H9 (cell line): ENCODE results near the gene TMPRSS11B. TPM values are rescaled to one million over a fixed set of nuclear protein-coding genes. Genes with fewer than 3 reads are reported as not detected.

Experiments
- DNase-seq: peaks from one replicate; pipeline ENCODE4 v3.0.0-alpha.2; 2017
- H2AFZ ChIP-seq: one replicate; pipeline ENCODE4 v1.6.1; 2013; ENCODE audit warnings: mild to moderate bottlenecking, low read length, control low read depth, moderate library complexity
- H2AK5ac ChIP-seq: 2 replicates; pipeline ENCODE4 v1.6.1; 2013; ENCODE audit warnings: low read length, control low read depth, mixed read lengths; ENCODE audit not compliant: insufficient read length
- H2BK120ac ChIP-seq: one replicate; pipeline ENCODE4 v1.6.1; 2013; ENCODE audit warnings: low read depth, mild to moderate bottlenecking, low read length, control low read depth, inconsistent platforms; ENCODE audit not compliant: poor library complexity, severe bottlenecking
- H2BK12ac ChIP-seq: 2 replicates; pipeline ENCODE4 v1.6.1; 2013; ENCODE audit warnings: low read length, control low read depth, mixed read lengths, low read depth; ENCODE audit not compliant: insufficient read length
- H2BK15ac ChIP-seq: 2 replicates; pipeline ENCODE4 v1.6.1; 2013; ENCODE audit warnings: low read depth, low read length, control low read depth
- H2BK20ac ChIP-seq: one replicate; pipeline ENCODE4 v1.6.1; 2013; ENCODE audit warnings: low read depth, mild to moderate bottlenecking, low read length, control low read depth, inconsistent platforms; ENCODE audit not compliant: poor library complexity, severe bottlenecking
- H2BK5ac ChIP-seq: 2 replicates; pipeline ENCODE4 v1.6.1; 2013; ENCODE audit warnings: low read length, control low read depth, mixed read lengths; ENCODE audit not compliant: insufficient read length
- H3K14ac ChIP-seq: 2 replicates; pipeline ENCODE4 v1.6.1; 2013; ENCODE audit warnings: low read length, control low read depth; ENCODE audit not compliant: insufficient read depth
- H3K18ac ChIP-seq: 2 replicates; pipeline ENCODE4 v1.6.1; 2013; ENCODE audit warnings: low read depth, mild to moderate bottlenecking, mixed read lengths, low read length, control low read depth; ENCODE audit not compliant: insufficient read length
- H3K23ac ChIP-seq: 2 replicates; pipeline ENCODE4 v1.6.1; 2013; ENCODE audit warnings: low read length, control low read depth, mixed read lengths, low read depth; ENCODE audit not compliant: insufficient read length
- H3K23me2 ChIP-seq: 2 replicates; pipeline ENCODE4 v1.6.1; 2013; ENCODE audit warnings: low read depth, mild to moderate bottlenecking, mixed read lengths, low read length, control low read depth; ENCODE audit not compliant: insufficient read length, poor library complexity, severe bottlenecking
- H3K27ac ChIP-seq: 2 replicates; pipeline ENCODE4 v1.5.1; 2013; ENCODE audit warnings: low read length, control low read depth, mixed read lengths, low read depth; ENCODE audit not compliant: insufficient read length
- H3K27me3 ChIP-seq: 2 replicates; pipeline ENCODE4 v1.6.1; 2013; ENCODE audit warnings: low read length, control low read depth, inconsistent platforms; ENCODE audit not compliant: insufficient read depth
- H3K4ac ChIP-seq: 2 replicates; pipeline ENCODE4 v1.6.1; 2013; ENCODE audit warnings: low read depth, mild to moderate bottlenecking, control low read depth, inconsistent platforms, low read length, moderate library complexity
- H3K4me1 ChIP-seq: 2 replicates; pipeline ENCODE4 v1.6.1; 2013; ENCODE audit warnings: low read length, control low read depth, inconsistent platforms; ENCODE audit not compliant: insufficient read depth
- H3K4me2 ChIP-seq: 2 replicates; pipeline ENCODE4 v1.6.1; 2013; ENCODE audit warnings: low read length, control low read depth, mixed read lengths; ENCODE audit not compliant: insufficient read length, insufficient read depth
- H3K56ac ChIP-seq: 2 replicates; pipeline ENCODE4 v1.6.1; 2013; ENCODE audit warnings: low read depth, mild to moderate bottlenecking, mixed read lengths, low read length, control low read depth; ENCODE audit not compliant: insufficient read length
- H3K79me1 ChIP-seq: 2 replicates; pipeline ENCODE4 v1.6.1; 2013; ENCODE audit warnings: low read depth, mild to moderate bottlenecking, moderate library complexity, low read length, control low read depth, inconsistent platforms; ENCODE audit not compliant: insufficient read depth, poor library complexity, severe bottlenecking
- H3K79me2 ChIP-seq: 2 replicates; pipeline ENCODE4 v1.6.1; 2013; ENCODE audit warnings: low read length, control low read depth, inconsistent platforms; ENCODE audit not compliant: insufficient read depth
- H3K9ac ChIP-seq: 2 replicates; pipeline ENCODE4 v1.6.1; 2013; ENCODE audit warnings: low read length, control low read depth, mixed read lengths; ENCODE audit not compliant: insufficient read length; ENCODE audit errors: extremely low read depth
- H3K9me3 ChIP-seq: one replicate; pipeline ENCODE4 v1.6.1; 2013; ENCODE audit warnings: low read depth, low read length, inconsistent platforms; ENCODE audit not compliant: control insufficient read depth
- H3T11ph ChIP-seq: one replicate; pipeline ENCODE4 v1.6.1; 2013; ENCODE audit warnings: mild to moderate bottlenecking, low read length, control low read depth, inconsistent platforms
- H4K20me1 ChIP-seq: one replicate; pipeline ENCODE4 v1.6.1; 2013; ENCODE audit not compliant: control insufficient read depth, insufficient read length, insufficient read depth
- H4K5ac ChIP-seq: 2 replicates; pipeline ENCODE4 v1.6.1; 2013; ENCODE audit warnings: low read depth, mild to moderate bottlenecking, mixed read lengths, low read length, control low read depth; ENCODE audit not compliant: insufficient read length
- H4K8ac ChIP-seq: replicated peaks from 2 replicates; pipeline ENCODE4 v1.6.1; 2013; ENCODE audit warnings: low read length, control low read depth, mixed read lengths, low read depth; ENCODE audit not compliant: insufficient read length
- H4K91ac ChIP-seq: 2 replicates; pipeline ENCODE4 v1.6.1; 2013; ENCODE audit warnings: low read depth, mild to moderate bottlenecking, moderate library complexity, mixed read lengths, low read length, control low read depth; ENCODE audit not compliant: insufficient read length
- H3K27ac Mint-ChIP-seq, 3 experiments: 2 replicates in 2 of 3; 3 replicates in 1 of 3; pipeline ENCODE4 v1.8.0; 2020 to 2021; ENCODE audit warnings: mixed read lengths in 3 of 3, mild to moderate bottlenecking in 1 of 3, moderate library complexity in 1 of 3
- H3K27me3 Mint-ChIP-seq: 2 replicates; pipeline ENCODE4 v1.8.0; 2021; ENCODE audit warnings: low read depth, mild to moderate bottlenecking, moderate library complexity, mixed read lengths
- H3K36me3 Mint-ChIP-seq, 3 experiments: 2 replicates in 2 of 3; 3 replicates in 1 of 3; pipeline ENCODE4 v1.8.0; 2020 to 2021; ENCODE audit warnings: low read depth in 3 of 3, mixed read lengths in 3 of 3; ENCODE audit not compliant: insufficient read depth in 1 of 3
- H3K4me1 Mint-ChIP-seq, 2 experiments: 2 replicates each; pipeline ENCODE4 v1.8.0; 2020; ENCODE audit warnings: mixed read lengths in 2 of 2
- H3K4me3 Mint-ChIP-seq, 2 experiments: 2 replicates in 1 of 2; 3 replicates in 1 of 2; pipeline ENCODE4 v1.8.0; 2020 to 2021; ENCODE audit warnings: mild to moderate bottlenecking in 2 of 2, mixed read lengths in 2 of 2, moderate library complexity in 1 of 2
- H3K9me3 Mint-ChIP-seq, 2 experiments: 2 replicates in 1 of 2; 3 replicates in 1 of 2; pipeline ENCODE4 v1.8.0; 2020; ENCODE audit warnings: mild to moderate bottlenecking in 2 of 2, mixed read lengths in 2 of 2, moderate library complexity in 1 of 2
- CTCF ChIP-seq: fragments of 200-600 bp; sonication (generic); conservative IDR thresholded peaks from 3 replicates; pipeline ENCODE4 v1.8.0; 2021; ENCODE audit warnings: antibody characterized with exemption, mild to moderate bottlenecking
- WGBS: extraction: QIAGEN DNeasy Blood & Tissue Kit; methylation state at CpG from one replicate; pipeline ENCODE4 v1.1.7; 2013; ENCODE audit warnings: missing lambda C conversion rate, low lambda C conversion rate, mixed read lengths; ENCODE audit not compliant: insufficient read length; ENCODE audit errors: extremely low coverage; 5-methylcytosine and 5-hydroxymethylcytosine counted together
- total RNA-seq: library from RNA; stranded (reverse); gene quantifications from 2 replicates; pipeline ENCODE4 v1.2.1, GENCODE V29; 2021

The TMPRSS11B gene
- total RNA-seq, 1 experiment from 2014 or later = not detected

GRCh38 chr4:68193194-68193593, 52.3 kb downstream of the TMPRSS11B start:
- no peaks in the 10 kb centered on the region for H4K20me1 ChIP-seq
- no peaks in the 10 kb centered on the region for H3K4me1 ChIP-seq
- Mint-ChIP-seq H3K27me3 (peaks cover 3% of the 10 kb centered on the region; the same call in 1 of the 2 replicates), H3K4me1 (no peaks in the 10 kb centered on the region), H3K4me3 (no peak overlapping the region), H3K27ac (no peak overlapping the region), H3K9me3 (peaks cover 19 to 26% of the 10 kb centered on the region in 2 experiments), H3K36me3 (peaks cover 6 to 20% (median 8%) of the 10 kb centered on the region in 3 experiments)
- no peak for TF ChIP-seq CTCF
- no peak overlapping the region for H3K4me2 ChIP-seq
- no peak overlapping the region for H3K56ac ChIP-seq
- no peaks in the 10 kb centered on the region for H3K79me1 ChIP-seq
- no CpG with 5 or more reads among the region's 1 CpG for WGBS
- H2AK5ac ChIP-seq = no peak overlapping the region
- H3T11ph ChIP-seq = no peak overlapping the region
- no peak for DNase-seq
- no peak overlapping the region for H4K8ac ChIP-seq
- no peaks in the 10 kb centered on the region for H3K79me2 ChIP-seq
- H2AFZ ChIP-seq = no peak overlapping the region
- no peak overlapping the region for H2BK5ac ChIP-seq
- no peaks in the 10 kb centered on the region for H3K9me3 ChIP-seq
- no peak overlapping the region for H4K91ac ChIP-seq
- no peak overlapping the region for H2BK20ac ChIP-seq
- H3K27ac ChIP-seq = no peak overlapping the region
- no peaks in the 10 kb centered on the region for H3K27me3 ChIP-seq
- H3K9ac ChIP-seq = no peak overlapping the region
- H2BK120ac ChIP-seq = no peak overlapping the region
- H2BK15ac ChIP-seq = no peak overlapping the region
- no peak overlapping the region for H3K14ac ChIP-seq
- H3K23me2 ChIP-seq = no peaks in the 10 kb centered on the region
- no peak overlapping the region for H3K23ac ChIP-seq
- H4K5ac ChIP-seq = no peak overlapping the region
- no peak overlapping the region for H2BK12ac ChIP-seq
- no peak overlapping the region for H3K4ac ChIP-seq
- no peak overlapping the region for H3K18ac ChIP-seq
